ENCODE results near the gene PPARD.
"Not testable (repeated sequence)": the region's sequence is repeated elsewhere in the genome, so short reads cannot be mapped to it uniquely, and the experiment has no call there.

The PPARD gene

DNA sequence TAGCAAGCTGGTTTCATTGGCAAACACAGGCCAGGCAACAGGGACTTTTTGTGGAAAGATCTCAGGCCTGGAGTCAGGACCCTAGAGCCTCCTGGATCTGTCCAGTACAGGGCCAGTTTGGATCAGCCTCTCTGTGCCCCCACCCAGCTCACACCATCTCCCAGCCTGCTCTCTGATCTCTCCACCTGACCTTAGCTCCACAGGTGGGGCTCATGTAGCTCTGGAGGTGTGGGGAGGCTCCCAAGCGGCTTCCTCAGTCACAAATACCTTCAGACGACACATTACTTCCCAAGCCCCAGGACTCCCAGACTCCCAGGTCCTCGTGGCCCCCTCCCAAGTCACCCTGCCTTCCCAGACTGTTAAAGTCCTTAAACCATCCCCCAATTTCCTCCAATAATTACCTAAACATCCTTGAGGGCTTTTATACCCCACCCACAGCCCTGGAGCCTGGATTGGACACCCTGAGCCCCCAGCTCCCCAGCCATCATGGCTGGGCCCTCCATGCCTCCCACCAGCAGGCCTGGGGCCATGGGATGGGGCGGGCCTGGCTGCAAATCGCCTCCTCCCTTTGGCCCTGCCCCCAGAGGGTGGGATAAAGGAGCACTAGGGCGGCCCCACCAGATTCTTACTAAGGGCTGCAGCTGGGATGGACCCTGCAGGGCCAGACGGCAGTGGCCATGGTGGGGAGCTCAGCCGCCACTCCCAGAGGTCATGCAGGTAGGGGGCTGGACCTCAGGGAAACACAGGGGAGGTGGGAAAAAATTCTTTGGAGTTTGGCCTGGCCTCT, 93.9 kb downstream of the PPARD start:
- no peak overlapping the region for H3K4me3 ChIP-seq (ENCODE audit: low read depth in 1 of 2, low read length in 1 of 2)
- H3K4me1 ChIP-seq (ENCODE audit: control insufficient read depth in 1 of 2, insufficient read depth in 1 of 2, low read depth in 1 of 2, low read length in 1 of 2): no peaks in the 10 kb centered on the region

DNA sequence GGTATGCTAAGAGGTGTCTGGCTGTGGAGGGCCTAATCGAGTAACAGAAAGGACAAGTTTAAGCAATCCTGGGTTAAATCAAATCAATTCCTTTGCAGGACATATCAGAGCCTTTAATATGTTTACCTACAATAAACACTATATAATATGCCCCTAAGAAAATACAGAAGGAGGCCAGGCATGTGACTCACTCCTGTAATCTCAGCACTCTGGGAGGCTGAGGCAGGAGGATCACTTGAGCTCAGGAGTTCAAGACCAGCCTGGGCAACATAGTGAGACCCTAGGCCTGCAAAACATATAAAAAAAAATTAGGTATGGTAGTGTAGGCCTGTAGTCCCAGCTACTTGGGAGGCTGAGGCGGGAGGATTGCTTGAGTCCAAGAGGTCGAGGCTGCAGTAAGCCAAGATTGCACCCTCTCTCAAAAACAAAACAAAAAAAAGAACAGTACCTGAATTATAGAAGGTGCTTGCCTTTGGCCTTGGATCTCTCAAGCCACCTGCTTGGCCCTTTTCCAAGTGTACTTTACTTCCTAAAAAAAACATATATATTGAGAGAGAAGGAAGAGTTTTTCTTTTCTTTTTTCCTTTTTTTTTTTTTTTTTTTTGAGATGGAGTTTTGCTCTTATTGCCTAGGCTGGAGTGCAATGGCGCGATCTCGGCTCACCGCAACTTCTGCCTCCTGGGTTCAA, 96.2 kb downstream of the PPARD start:
- not testable (repeated sequence) for H3K4me3 ChIP-seq (ENCODE audit: low read depth in 1 of 2, low read length in 1 of 2); H3K4me1 ChIP-seq (ENCODE audit: control insufficient read depth in 1 of 2, insufficient read depth in 1 of 2, low read depth in 1 of 2, low read length in 1 of 2); H3K9me3 ChIP-seq; H3K27me3 ChIP-seq; H3K27ac ChIP-seq; H3K36me3 ChIP-seq

More for the DNA sequence above, 93.9 kb downstream of the PPARD start:
- no peaks in the 10 kb centered on the region for H3K9me3 ChIP-seq
- H3K27ac ChIP-seq: no peak overlapping the region
- H3K27me3 ChIP-seq: no peaks in the 10 kb centered on the region
- TF ChIP-seq, protein P1, sequence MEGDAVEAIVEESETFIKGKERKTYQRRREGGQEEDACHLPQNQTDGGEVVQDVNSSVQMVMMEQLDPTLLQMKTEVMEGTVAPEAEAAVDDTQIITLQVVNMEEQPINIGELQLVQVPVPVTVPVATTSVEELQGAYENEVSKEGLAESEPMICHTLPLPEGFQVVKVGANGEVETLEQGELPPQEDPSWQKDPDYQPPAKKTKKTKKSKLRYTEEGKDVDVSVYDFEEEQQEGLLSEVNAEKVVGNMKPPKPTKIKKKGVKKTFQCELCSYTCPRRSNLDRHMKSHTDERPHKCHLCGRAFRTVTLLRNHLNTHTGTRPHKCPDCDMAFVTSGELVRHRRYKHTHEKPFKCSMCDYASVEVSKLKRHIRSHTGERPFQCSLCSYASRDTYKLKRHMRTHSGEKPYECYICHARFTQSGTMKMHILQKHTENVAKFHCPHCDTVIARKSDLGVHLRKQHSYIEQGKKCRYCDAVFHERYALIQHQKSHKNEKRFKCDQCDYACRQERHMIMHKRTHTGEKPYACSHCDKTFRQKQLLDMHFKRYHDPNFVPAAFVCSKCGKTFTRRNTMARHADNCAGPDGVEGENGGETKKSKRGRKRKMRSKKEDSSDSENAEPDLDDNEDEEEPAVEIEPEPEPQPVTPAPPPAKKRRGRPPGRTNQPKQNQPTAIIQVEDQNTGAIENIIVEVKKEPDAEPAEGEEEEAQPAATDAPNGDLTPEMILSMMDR (IDR thresholded peaks at IDR 0.05): no peak
- H3K36me3 ChIP-seq: no peaks in the 10 kb centered on the region

DNA sequence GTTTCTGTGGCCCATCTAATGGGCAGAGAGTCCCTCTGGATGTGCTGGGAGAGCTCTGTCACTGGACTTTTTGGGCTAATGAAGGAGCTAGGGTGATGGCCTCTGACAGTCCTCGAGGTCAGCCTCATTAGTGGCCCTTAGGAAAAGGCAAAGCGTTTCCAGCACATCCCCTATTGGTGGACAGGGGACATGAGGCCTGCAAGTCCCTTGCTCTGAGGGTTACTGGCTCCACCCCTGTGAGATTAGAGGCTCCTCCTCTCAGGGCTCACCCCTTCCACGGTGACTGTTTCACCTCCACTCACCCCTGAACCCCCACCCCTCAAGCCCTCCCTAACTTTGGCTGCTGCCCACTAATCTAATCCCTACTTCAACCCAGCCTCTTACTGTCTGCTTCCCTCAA, 97.0 kb downstream of the PPARD start:
- TF ChIP-seq, protein P1 (IDR thresholded peaks at IDR 0.05): no peak
- Histone ChIP-seq H3K27me3 (peaks cover 9% of the 10 kb centered on the region), H3K4me1 (ENCODE audit: control insufficient read depth in 1 of 2, insufficient read depth in 1 of 2, low read depth in 1 of 2, low read length in 1 of 2) (no peaks in the 10 kb centered on the region), H3K36me3 (no peaks in the 10 kb centered on the region), H3K9me3 (no peaks in the 10 kb centered on the region), H3K27ac (no peak overlapping the region), H3K4me3 (ENCODE audit: low read depth in 1 of 2, low read length in 1 of 2) (no peak overlapping the region)

DNA sequence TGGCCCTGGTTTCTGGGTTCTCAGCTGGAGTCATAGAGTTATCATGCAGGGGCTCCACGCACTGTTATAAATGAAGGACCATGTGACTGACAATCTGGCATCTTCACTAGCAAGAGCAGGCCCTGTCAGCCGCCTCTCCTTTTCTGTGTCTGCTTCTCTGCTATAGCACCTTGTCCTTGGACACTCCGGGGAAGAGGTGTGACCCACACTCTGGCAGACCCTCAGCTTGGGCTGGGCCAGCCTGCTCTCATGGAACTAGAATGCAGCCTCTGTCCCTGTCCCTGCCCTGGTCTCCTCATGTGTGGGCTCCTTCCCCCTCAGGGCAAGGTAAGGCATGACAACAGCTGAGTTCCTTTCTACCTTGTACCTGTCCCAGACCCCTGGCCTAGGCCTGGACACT, 98.8 kb downstream of the PPARD start:
- no peaks in the 10 kb centered on the region for H3K36me3 ChIP-seq
- H3K4me1 ChIP-seq (ENCODE audit: control insufficient read depth in 1 of 2, insufficient read depth in 1 of 2, low read depth in 1 of 2, low read length in 1 of 2): peaks cover 5 to 9% of the 10 kb centered on the region in 2 experiments
- H3K9me3 ChIP-seq: no peaks in the 10 kb centered on the region
- H3K27me3 ChIP-seq: peaks cover 9% of the 10 kb centered on the region
- H3K27ac ChIP-seq: no peak overlapping the region
- TF ChIP-seq, protein P1 (IDR thresholded peaks at IDR 0.05): no peak
- H3K4me3 ChIP-seq (ENCODE audit: low read depth in 1 of 2, low read length in 1 of 2): no peak overlapping the region

DNA sequence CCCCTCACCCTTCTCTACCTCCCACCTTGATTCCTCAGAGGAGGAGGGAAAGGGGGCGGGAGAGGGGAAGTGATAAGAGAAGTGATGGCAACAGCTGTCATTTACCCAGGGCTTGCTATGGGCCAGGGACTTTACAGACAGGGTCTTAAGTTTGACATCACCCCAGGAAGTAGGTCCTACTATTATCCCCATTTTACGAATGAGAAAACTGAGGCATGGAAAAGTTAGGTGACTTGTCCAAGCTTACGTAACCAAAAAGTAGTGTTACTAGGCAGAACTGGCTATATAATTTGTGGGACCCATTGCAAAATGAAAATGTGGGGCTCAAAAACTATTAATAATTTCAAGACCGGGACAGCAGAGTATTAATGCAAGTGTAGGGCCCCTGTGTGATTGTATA, 99.3 kb downstream of the PPARD start:
- no peak overlapping the region for H3K27ac ChIP-seq
- TF ChIP-seq, protein P1 (IDR thresholded peaks at IDR 0.05): no peak
- no peaks in the 10 kb centered on the region for H3K9me3 ChIP-seq
- H3K4me1 ChIP-seq (ENCODE audit: control insufficient read depth in 1 of 2, insufficient read depth in 1 of 2, low read depth in 1 of 2, low read length in 1 of 2): peaks cover 5 to 9% of the 10 kb centered on the region in 2 experiments
- H3K4me3 ChIP-seq (ENCODE audit: low read depth in 1 of 2, low read length in 1 of 2): no peak overlapping the region
- H3K27me3 ChIP-seq: peaks cover 9% of the 10 kb centered on the region
- H3K36me3 ChIP-seq: no peaks in the 10 kb centered on the region

DNA sequence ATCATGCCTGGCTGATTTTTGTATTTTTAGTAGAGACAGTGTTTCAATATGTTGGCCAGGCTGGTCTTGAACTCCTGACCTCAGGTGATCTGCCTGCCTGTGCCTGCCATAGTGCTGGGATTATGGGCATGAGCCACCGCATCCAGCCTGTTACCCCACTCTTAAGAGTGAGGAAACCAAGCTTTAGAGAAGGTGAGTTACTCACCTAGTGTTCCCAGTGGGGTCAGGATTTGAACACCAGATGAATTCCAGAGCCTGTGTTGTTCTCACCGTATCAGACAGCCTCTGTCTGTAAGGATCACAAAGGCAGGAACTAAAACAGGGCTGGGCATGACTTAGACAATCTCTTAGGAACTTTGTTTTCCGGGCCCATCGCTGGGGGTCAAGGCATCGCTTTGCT, 100.3 kb downstream of the PPARD start:
- TF ChIP-seq, protein P1 (IDR thresholded peaks at IDR 0.05): no peak
- no peak overlapping the region for H3K27ac ChIP-seq
- no peaks in the 10 kb centered on the region for H3K36me3 ChIP-seq

More for the DNA sequence above, 100.3 kb downstream of the PPARD start:
- Histone ChIP-seq H3K4me3 (ENCODE audit: low read depth in 1 of 2, low read length in 1 of 2) (no peak overlapping the region), H3K27me3 (peaks cover 9% of the 10 kb centered on the region), H3K9me3 (no peaks in the 10 kb centered on the region), H3K4me1 (ENCODE audit: control insufficient read depth in 1 of 2, insufficient read depth in 1 of 2, low read depth in 1 of 2, low read length in 1 of 2) (peaks cover 5 to 9% of the 10 kb centered on the region in 2 experiments)

All from neutrophil (primary cell).